HL-60 (cell line): ENCODE data around the gene CCDC77.

Experiments
- DNase-seq, 2 experiments: peaks; one replicate each; pipeline ENCODE4 v3.0.0-alpha.2; 2010 to 2020; ENCODE audit warnings: low read depth in 1 of 2, low spot score in 1 of 2
- H3K27ac ChIP-seq: fragments of 250-450 bp; sonication (Bioruptor Pico); replicated peaks from 2 replicates; pipeline ENCODE4 v1.5.1; 2020; ENCODE audit warnings: mild to moderate bottlenecking, moderate library complexity
- H3K27me3 ChIP-seq: fragments of 250-450 bp; sonication (Bioruptor Pico); 2 replicates; pipeline ENCODE4 v1.5.1; 2021; ENCODE audit warnings: mild to moderate bottlenecking, moderate library complexity; ENCODE audit not compliant: insufficient read depth, poor library complexity, severe bottlenecking
- H3K4me3 ChIP-seq: replicated peaks from 2 replicates; pipeline ENCODE4 v1.5.1; 2011; ENCODE audit warnings: mild to moderate bottlenecking, control low read depth, low read length; ENCODE audit not compliant: insufficient read depth
- GABPA ChIP-seq: IDR thresholded peaks from 2 replicates; pipeline ENCODE4 v1.6.1; 2012; ENCODE audit warnings: low read depth
- POLR2AphosphoS5 ChIP-seq: IDR thresholded peaks from 2 replicates; pipeline ENCODE4 v1.6.1; 2012; ENCODE audit warnings: low read depth
- REST ChIP-seq: IDR thresholded peaks from 2 replicates; pipeline ENCODE4 v1.6.1; 2012; ENCODE audit warnings: low read depth; ENCODE audit not compliant: insufficient replicate concordance
- SPI1 ChIP-seq: IDR thresholded peaks from 2 replicates; pipeline ENCODE4 v1.6.1; 2012; ENCODE audit warnings: low read depth, mild to moderate bottlenecking, borderline replicate concordance
- TF ChIP-seq, protein P1 (sequence below): IDR thresholded peaks from one replicate; pipeline ENCODE4 v1.5.1; 2011; ENCODE audit warnings: low read length, control low read depth, inconsistent platforms; ENCODE audit not compliant: insufficient read depth

Gene CCDC77

GRCh38 chr12:482061-482460 lies 80.6 kb downstream of the CCDC77 start:
- DNase-seq, result no peak
- H3K4me3 ChIP-seq, result no peak overlapping the region
- no peak overlapping the region for H3K27ac ChIP-seq
- TF ChIP-seq REST (no peak), GABPA (no peak), POLR2AphosphoS5 (no peak), SPI1 (no peak)
- TF ChIP-seq, protein P1, sequence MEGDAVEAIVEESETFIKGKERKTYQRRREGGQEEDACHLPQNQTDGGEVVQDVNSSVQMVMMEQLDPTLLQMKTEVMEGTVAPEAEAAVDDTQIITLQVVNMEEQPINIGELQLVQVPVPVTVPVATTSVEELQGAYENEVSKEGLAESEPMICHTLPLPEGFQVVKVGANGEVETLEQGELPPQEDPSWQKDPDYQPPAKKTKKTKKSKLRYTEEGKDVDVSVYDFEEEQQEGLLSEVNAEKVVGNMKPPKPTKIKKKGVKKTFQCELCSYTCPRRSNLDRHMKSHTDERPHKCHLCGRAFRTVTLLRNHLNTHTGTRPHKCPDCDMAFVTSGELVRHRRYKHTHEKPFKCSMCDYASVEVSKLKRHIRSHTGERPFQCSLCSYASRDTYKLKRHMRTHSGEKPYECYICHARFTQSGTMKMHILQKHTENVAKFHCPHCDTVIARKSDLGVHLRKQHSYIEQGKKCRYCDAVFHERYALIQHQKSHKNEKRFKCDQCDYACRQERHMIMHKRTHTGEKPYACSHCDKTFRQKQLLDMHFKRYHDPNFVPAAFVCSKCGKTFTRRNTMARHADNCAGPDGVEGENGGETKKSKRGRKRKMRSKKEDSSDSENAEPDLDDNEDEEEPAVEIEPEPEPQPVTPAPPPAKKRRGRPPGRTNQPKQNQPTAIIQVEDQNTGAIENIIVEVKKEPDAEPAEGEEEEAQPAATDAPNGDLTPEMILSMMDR, result no peak
- peaks cover 10% of the 10 kb centered on the region for H3K27me3 ChIP-seq

DNA sequence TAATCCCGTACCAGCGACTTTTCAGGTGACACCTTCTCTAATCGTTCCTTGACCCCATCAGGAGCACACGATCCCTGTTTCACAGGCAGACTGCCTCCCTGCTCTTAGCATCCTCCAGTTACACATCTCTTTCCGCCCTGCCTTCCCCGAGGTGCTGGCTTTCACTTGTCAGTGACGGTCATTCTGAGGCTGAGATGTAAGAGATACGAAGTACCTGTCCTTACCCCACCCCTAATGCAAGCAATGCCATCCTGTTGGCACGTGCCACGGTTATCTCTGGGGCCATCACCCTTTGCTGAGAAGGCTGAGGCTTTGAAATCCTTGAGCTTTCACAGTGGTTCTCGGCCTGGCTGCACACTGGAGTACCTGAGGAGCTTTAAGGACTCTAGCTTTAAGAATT lies 82.7 kb downstream of the CCDC77 start:
- no peak overlapping the region for H3K27ac ChIP-seq

GRCh38 chr12:490260-490659 lies 88.8 kb downstream of the CCDC77 start:
- DNase-seq, result no peak
- Histone ChIP-seq H3K27ac (no peak overlapping the region), H3K27me3 (peaks cover 4% of the 10 kb centered on the region), H3K4me3 (no peak overlapping the region)
- TF ChIP-seq POLR2AphosphoS5 (no peak), GABPA (no peak), REST (no peak)
- TF ChIP-seq, protein P1, result no peak

More for the DNA sequence above, 82.7 kb downstream of the CCDC77 start:
- TF ChIP-seq GABPA, result no peak
- TF ChIP-seq SPI1, result no peak
- TF ChIP-seq REST, result no peak
- TF ChIP-seq, protein P1, result no peak
- TF ChIP-seq POLR2AphosphoS5, result no peak
- Histone ChIP-seq H3K27me3 (peaks cover 10% of the 10 kb centered on the region), H3K4me3 (no peak overlapping the region)
- no peak for DNase-seq
